Muscle of back (tissue), 11 donors: ENCODE data around the gene PTPN14. TPM values are rescaled to one million over a fixed set of nuclear protein-coding genes. Genes with fewer than 3 reads are reported as not detected.

Experiments used
- DNase-seq, 3 donors: peaks; one replicate each; pipeline versions ENCODE4 v3.0.0 to v3.0.0-alpha.2; 2013
- polyA plus RNA-seq, 10 donors: library from polyadenylated mRNA; unstranded; fragments of 120-200 nt; gene quantifications; one replicate each; pipeline ENCODE4 v1.2.1, GENCODE V29; 2013; ENCODE audit not compliant: insufficient read length in 10 of 10

PTPN14 gene
- polyA plus RNA-seq, 10 donors = 16.0 to 27.8 (median 19.1) TPM

- peak in 1 of 3 donors; percentile 75 for DNase-seq
Measured at GRCh38 chr1:214476986-214477870, 74.2 kb downstream of the PTPN14 start.

- DNase-seq = no peak
Measured at GRCh38 chr1:214476229-214476985, 75.0 kb downstream of the PTPN14 start.

GRCh38 chr1:214475746-214476145 is 75.7 kb downstream of the PTPN14 start:
- no peak for DNase-seq

GRCh38 chr1:214475331-214475730 is 76.1 kb downstream of the PTPN14 start:
- no peak for DNase-seq

- no peak for DNase-seq
Measured at GRCh38 chr1:214474467-214474866, 76.9 kb downstream of the PTPN14 start.

- DNase-seq = no peak
Measured at GRCh38 chr1:214473862-214474261, 77.5 kb downstream of the PTPN14 start.

- DNase-seq = no peak
Measured at GRCh38 chr1:214473387-214473786, 78.0 kb downstream of the PTPN14 start.

GRCh38 chr1:214472364-214472763 is 79.0 kb downstream of the PTPN14 start:
- no peak for DNase-seq

- DNase-seq = no peak
Measured at GRCh38 chr1:214471458-214471857, 79.9 kb downstream of the PTPN14 start.

GRCh38 chr1:214470132-214470531 is 81.3 kb downstream of the PTPN14 start:
- DNase-seq = no peak

- DNase-seq = peak in 1 of 3 donors; percentile 32
Measured at GRCh38 chr1:214469290-214469689, 82.1 kb downstream of the PTPN14 start.

- peak in 1 of 3 donors; percentile 6 for DNase-seq
Measured at GRCh38 chr1:214467078-214467585, 84.3 kb downstream of the PTPN14 start.

GRCh38 chr1:214466403-214467077 is 84.9 kb downstream of the PTPN14 start:
- DNase-seq = peak in 2 of 3 donors; percentile 36 to 65

GRCh38 chr1:214464445-214465287 is 86.7 kb downstream of the PTPN14 start:
- DNase-seq = peak in 1 of 3 donors; percentile 24

- no peak for DNase-seq
Measured at GRCh38 chr1:214463596-214463995, 87.8 kb downstream of the PTPN14 start.

- no peak for DNase-seq
Measured at GRCh38 chr1:214462882-214463281, 88.5 kb downstream of the PTPN14 start.

GRCh38 chr1:214461305-214461704 is 90.1 kb downstream of the PTPN14 start:
- no peak for DNase-seq

GRCh38 chr1:214460304-214460916 is 91.0 kb downstream of the PTPN14 start:
- no peak for DNase-seq

- DNase-seq = no peak
Measured at GRCh38 chr1:214459895-214460294, 91.5 kb downstream of the PTPN14 start.

- no peak for DNase-seq
Measured at GRCh38 chr1:214458541-214458940, 92.9 kb downstream of the PTPN14 start.
